Heart right ventricle (tissue), 16 donors: ENCODE results near the gene RBM4. TPM values are rescaled to one million over a fixed set of nuclear protein-coding genes. Genes with fewer than 3 reads are reported as not detected.

ENCODE experiments used
- ATAC-seq, 8 donors: fragments of 200-7000 bp; cut with Tn5 transposase; one replicate each; pipeline ENCODE4 v1.9.1; 2020; ENCODE audit warnings: mild to moderate bottlenecking in 8 of 8, moderate library complexity in 8 of 8, moderate number of reproducible peaks in 1 of 8
- DNase-seq, 2 donors: peaks; one replicate each; pipeline ENCODE4 v3.0.0-alpha.2; 2020
- H3K27ac ChIP-seq, 10 donors: fragments of 200-600 bp; sonication (generic) in 2 of 10; one replicate each; pipeline versions ENCODE4 v1.5.0 to v1.8.0; 2020 to 2022; ENCODE audit warnings: mild to moderate bottlenecking in 3 of 10
- H3K27me3 ChIP-seq, 7 donors: fragments of 200-600 bp; one replicate each; pipeline ENCODE4 v1.8.0; 2021 to 2022; ENCODE audit warnings: mild to moderate bottlenecking in 2 of 7
- H3K36me3 ChIP-seq, 9 donors: fragments of 200-600 bp; sonication (generic) in 1 of 9; one replicate each; pipeline versions ENCODE4 v1.5.0 to v1.8.0; 2020 to 2022; ENCODE audit warnings: mild to moderate bottlenecking in 2 of 9
- H3K4me1 ChIP-seq, 9 donors: fragments of 200-600 bp; sonication (generic) in 1 of 9; one replicate each; pipeline versions ENCODE4 v1.5.0 to v1.8.0; 2020 to 2022; ENCODE audit warnings: mild to moderate bottlenecking in 4 of 9
- H3K4me3 ChIP-seq, 10 donors: fragments of 200-600 bp; sonication (generic) in 2 of 10; one replicate each; pipeline versions ENCODE4 v1.5.0 to v1.8.0; 2020 to 2022; ENCODE audit warnings: mild to moderate bottlenecking in 7 of 10, moderate library complexity in 2 of 10
- H3K9me3 ChIP-seq, 11 donors: fragments of 200-600 bp in 10 of 11; sonication (generic) in 2 of 11; one replicate each; pipeline versions ENCODE4 v1.5.0 to v1.8.0; 2013 to 2022; ENCODE audit warnings: mild to moderate bottlenecking in 2 of 11, control low read depth in 1 of 11, moderate library complexity in 1 of 11
- WGBS, 2 donors: extraction: QIAGEN DNeasy Blood & Tissue Kit; methylation state at CpG; one replicate each; pipeline ENCODE4 v1.1.7; 2013; ENCODE audit warnings: inconsistent platforms in 1 of 2; 5-methylcytosine and 5-hydroxymethylcytosine counted together
- intact Hi-C, 10 donors: fragments of 100-400 bp; cut with DNase I; formaldehyde crosslinking; loops; one replicate each; pipeline versions ENCODE4 v1.11.1 to v1.14.2; 2022
- polyA plus RNA-seq, 2 donors: library from polyadenylated mRNA; stranded (reverse); fragments of 200-250 nt; gene quantifications; one replicate each; pipeline ENCODE4 v1.2.3, GENCODE V29; 2013
- total RNA-seq, 10 donors: library from RNA; stranded (reverse); fragmentation: NEBNext Ultra II Directional in 3 of 10; extraction: Animal tissue kit (Norgen Biotek cat#: 25700) in 3 of 10; gene quantifications; one replicate each; pipeline versions ENCODE4 v1.2.1 to v1.2.4, GENCODE V29; 2021 to 2023
- TF ChIP-seq, protein P1 (sequence below), 9 donors: fragments of 200-600 bp; sonication (generic) in 2 of 9; IDR thresholded peaks; one replicate each; pipeline versions ENCODE4 v1.5.0 to v1.8.0; 2021 to 2022; ENCODE audit warnings: antibody characterized with exemption in 9 of 9, mild to moderate bottlenecking in 5 of 9, moderate library complexity in 1 of 9
- donor health status: Arrhythmogenic right ventricular cardiomyopathy.
- donor health status: ischemic (EF 13 %, LVEDD 7.1; RV severe dilation, severe dysfunction).
- donor health status: healthy with polysubstance abuse.
- donor health status: DM: no; HTN: yes; CAD: no.
- donor health status: DM: no; HTN: no; CAD: no.
- donor health status: ischemic (EF 25% LVEDD 6.9; RV normal size, moderate dysfunction).
- donor health status: ischemic (EF 25% LVEDD 5.7; RV mildly dilated, moderate dysfunction).
- donor health status: healthy.
- donor health status: DM: yes; HTN: yes; CAD: no.
- donor health status: Ischemic cardiomyopathy.
- donor health status: ischemic (EF 35%, LVEDD 5.7; RV mildly dilated, moderate dysfunction).
- donor health status: nonischemic (EF 11% LVEDD 7.7; RV severe dilation, severe dysfunction).
- donor health status: DM: yes; HTN: yes; CAD: no.
- donor health status: PGD.
- donor health status: ischemic (EF 29% LVEDD 5.4; RV normal size, mild dysfunction).
- donor health status: nonischemic (EF 23%, LVEDD 6.1; RV moderate dilation, normal function).

Gene RBM4
- total and polyA plus RNA-seq, 12 donors = 37.9 to 77.0 (median 55.3) TPM

DNA sequence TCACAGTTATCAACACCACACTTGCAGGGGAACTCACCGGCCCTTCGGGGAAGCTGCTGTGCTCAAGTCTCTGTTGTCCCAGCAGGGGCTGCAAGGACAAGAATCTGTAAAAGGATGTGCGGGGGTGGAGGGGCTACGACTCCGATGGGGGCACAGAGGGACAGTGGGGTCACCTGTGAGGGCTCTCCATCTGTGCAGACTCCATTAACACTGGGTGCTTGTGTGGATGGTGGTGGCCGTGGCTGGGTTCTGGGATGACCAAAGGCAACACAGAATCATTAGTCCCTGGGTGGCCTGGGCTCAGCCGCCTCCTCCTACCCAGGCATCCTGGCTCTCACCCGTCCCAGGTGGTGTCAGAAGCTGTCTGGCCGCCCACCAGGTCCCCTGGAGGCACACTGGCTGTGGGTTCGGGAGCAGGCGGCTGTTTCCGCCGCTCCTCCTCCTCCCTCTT lies 49.4 kb downstream of the RBM4 start:
- TF ChIP-seq, protein P1, sequence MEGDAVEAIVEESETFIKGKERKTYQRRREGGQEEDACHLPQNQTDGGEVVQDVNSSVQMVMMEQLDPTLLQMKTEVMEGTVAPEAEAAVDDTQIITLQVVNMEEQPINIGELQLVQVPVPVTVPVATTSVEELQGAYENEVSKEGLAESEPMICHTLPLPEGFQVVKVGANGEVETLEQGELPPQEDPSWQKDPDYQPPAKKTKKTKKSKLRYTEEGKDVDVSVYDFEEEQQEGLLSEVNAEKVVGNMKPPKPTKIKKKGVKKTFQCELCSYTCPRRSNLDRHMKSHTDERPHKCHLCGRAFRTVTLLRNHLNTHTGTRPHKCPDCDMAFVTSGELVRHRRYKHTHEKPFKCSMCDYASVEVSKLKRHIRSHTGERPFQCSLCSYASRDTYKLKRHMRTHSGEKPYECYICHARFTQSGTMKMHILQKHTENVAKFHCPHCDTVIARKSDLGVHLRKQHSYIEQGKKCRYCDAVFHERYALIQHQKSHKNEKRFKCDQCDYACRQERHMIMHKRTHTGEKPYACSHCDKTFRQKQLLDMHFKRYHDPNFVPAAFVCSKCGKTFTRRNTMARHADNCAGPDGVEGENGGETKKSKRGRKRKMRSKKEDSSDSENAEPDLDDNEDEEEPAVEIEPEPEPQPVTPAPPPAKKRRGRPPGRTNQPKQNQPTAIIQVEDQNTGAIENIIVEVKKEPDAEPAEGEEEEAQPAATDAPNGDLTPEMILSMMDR (IDR thresholded peaks at IDR 0.05) = no peak
- no peak overlapping the region for H3K27ac ChIP-seq
- H3K9me3 ChIP-seq = no peaks in the 10 kb centered on the region
- DNase-seq (no peak), ATAC-seq (no peak)
- peaks cover 0 to 5% (median 0%) of the 10 kb centered on the region in 9 donors for H3K36me3 ChIP-seq
- intact Hi-C loops = loop anchor here in 3 of 10 donors (5.0 to 10.0 kb wide), 3 partner anchors 116 to 283 kb away; no protein-coding TSS in a partner anchor
- H3K27me3 ChIP-seq = no peaks in the 10 kb centered on the region
- no peak overlapping the region for H3K4me3 ChIP-seq
- no peaks in the 10 kb centered on the region for H3K4me1 ChIP-seq
- WGBS, 2 donors = 77 to 79% methylated on average over 13 of the region's 13 CpGs

DNA sequence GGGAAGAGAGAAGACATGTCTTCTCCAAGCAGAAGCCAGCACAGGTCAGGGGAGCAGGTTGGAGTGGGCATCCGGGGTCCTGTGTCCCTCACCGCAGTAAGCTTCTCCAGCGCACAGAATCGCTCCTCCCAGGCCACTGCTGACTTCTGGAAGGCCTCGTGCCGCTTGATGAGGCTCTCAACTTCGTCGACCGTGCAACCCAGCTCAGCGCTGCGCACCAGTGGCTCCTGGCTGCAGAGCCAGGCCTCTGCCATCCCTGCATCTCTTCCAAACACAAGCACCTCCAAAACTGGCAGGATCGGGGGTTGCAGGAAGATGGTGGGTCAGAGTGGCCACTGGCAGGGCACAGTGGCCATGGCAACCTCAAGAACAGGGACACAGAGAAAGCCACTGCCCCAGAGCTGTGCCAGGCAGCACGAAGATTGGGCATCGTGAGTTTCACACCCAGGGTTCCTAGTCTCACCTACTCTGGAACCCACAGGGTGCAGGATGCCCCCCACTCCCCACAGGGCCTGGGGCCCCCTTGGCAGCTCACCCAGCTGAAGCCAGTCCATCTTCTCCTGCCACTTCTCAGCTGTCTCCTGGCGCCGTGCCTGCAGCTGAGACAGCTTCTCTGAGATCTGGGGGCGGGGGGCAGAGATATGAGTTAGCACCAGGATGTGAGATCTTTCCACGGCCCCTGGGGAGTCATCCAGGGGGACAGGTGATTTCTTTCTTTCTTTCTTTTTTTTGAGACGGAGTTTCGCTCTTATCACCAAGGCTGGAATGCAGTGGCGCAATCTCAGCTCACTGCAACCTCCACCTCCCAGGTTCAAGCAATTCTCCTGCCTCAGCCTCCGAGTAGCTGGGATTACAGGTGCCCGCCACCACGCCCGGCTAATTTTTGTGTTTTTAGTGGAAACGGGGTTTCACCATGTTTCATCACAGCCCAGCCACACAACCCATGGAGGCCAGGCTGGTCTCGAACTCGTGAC lies 50.3 kb downstream of the RBM4 start:
- TF ChIP-seq, protein P1 (IDR thresholded peaks at IDR 0.05) = no peak
- no peak overlapping the region for H3K4me3 ChIP-seq
- ATAC-seq (no peak), DNase-seq (no peak)
- H3K27me3 ChIP-seq = no peaks in the 10 kb centered on the region
- H3K36me3 ChIP-seq = peaks cover 0 to 5% (median 0%) of the 10 kb centered on the region in 9 donors
- H3K4me1 ChIP-seq = no peaks in the 10 kb centered on the region
- no peaks in the 10 kb centered on the region for H3K9me3 ChIP-seq
- 83 to 84% methylated on average over 28 of the region's 28 CpGs for WGBS, 2 donors
- intact Hi-C loops = loop anchor here in 3 of 10 donors (5.0 to 10.0 kb wide), 3 partner anchors 117 to 284 kb away; no protein-coding TSS in a partner anchor
- H3K27ac ChIP-seq = no peak overlapping the region

DNA sequence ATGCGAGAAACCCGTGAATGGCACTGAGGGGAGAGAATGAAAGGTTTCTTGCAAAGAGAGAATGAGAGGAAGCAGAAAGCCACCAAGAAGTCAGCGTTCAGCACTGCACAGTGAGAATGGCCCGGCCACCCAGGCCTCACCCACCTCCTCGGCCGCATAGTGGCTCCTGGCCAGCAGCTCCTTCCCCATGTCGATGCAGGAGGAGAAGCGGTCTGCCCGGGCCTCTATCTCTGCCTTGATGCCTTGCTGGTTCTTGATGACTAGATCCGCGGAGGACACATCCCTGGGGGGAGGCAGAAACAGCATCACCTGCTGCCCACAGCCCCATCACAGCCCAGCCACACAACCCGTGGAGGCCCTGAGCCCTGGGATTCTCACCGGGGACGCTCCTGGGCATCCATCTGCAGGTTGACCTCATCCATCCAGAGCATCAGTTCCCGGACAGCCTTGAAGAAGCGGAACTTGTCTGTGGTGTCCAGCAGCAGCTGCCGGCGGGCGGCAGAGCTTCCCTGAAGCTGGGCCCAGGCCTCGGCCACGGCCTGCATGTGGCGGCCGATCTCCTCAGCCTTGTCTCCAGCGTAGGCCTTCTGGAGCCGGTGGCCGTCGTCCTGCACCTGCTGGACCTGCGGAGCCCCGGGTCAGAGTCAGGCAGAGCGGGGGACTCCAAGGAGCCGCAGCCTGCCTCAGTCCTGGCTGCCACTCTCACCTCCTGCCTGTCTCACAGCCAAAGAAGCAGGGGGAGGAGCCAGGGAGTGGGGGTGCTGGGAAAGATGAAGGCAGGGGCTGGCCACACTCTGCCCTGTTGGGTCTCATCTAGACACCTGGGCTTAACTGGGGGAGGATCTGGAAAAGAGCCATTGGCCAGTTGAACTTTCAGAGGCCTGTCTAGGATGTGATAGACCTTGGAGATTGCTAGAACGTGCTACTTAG lies 51.4 kb downstream of the RBM4 start:
- H3K27me3 ChIP-seq = no peaks in the 10 kb centered on the region
- no peaks in the 10 kb centered on the region for H3K9me3 ChIP-seq
- TF ChIP-seq, protein P1 (IDR thresholded peaks at IDR 0.05) = no peak
- WGBS, 2 donors = 92 to 95% methylated on average over 32 of the region's 32 CpGs
- H3K4me3 ChIP-seq = no peak overlapping the region
- intact Hi-C loops = loop anchor here in 5 of 10 donors (5.0 to 10.0 kb wide), 5 partner anchors 118 to 382 kb away; no protein-coding TSS in a partner anchor
- DNase-seq (no peak), ATAC-seq (no peak)
- peaks cover 0 to 7% (median 5%) of the 10 kb centered on the region in 9 donors for H3K4me1 ChIP-seq
- H3K36me3 ChIP-seq = no peaks in the 10 kb centered on the region
- H3K27ac ChIP-seq = no peak overlapping the region
